ENCODE data around the gene LGMN.

- no peak for TF ChIP-seq NKRF (IDR thresholded peaks at IDR 0.05; ENCODE audit: borderline replicate concordance)
- no peak for TF ChIP-seq MXI1 (IDR thresholded peaks at IDR 0.05; ENCODE audit: low read depth, low read length)
Observed at GRCh38 chr14:92719890-92720323, 28.5 kb downstream of the LGMN start.
